ENCODE measurements around the gene ZNF480. TPM values are rescaled to one million over a fixed set of nuclear protein-coding genes. Genes with fewer than 3 reads are reported as not detected.
"Not testable (repeated sequence)": the region's sequence is repeated elsewhere in the genome, so short reads cannot be mapped to it uniquely, and the experiment has no call there.

ZNF480 gene
- total RNA-seq, 2 donors from 2014 or later = 6.3 to 8.6 TPM

GRCh38 chr19:52286256-52286655, 10.7 kb upstream of the ZNF480 start:
- 92 to 94% methylated on average over 6 of the region's 6 CpGs for WGBS, 2 donors
- no peak for ATAC-seq
- Histone ChIP-seq H3K27ac (no peak overlapping the region), H3K9me3 (no peaks in the 10 kb centered on the region), H3K27me3 (no peaks in the 10 kb centered on the region), H3K4me3 (no peak overlapping the region), H3K36me3 (replicated peaks in 1 of 2; ENCODE audit: insufficient read depth in 1 of 2, low read depth in 2 of 2) (peaks cover 19 to 35% of the 10 kb centered on the region in 2 donors), H3K4me1 (no peaks in the 10 kb centered on the region)
- TF ChIP-seq POLR2A (IDR thresholded peaks at IDR 0.05) = no peak
- TF ChIP-seq CTCF (IDR thresholded peaks at IDR 0.05) = no peak
- intact Hi-C loops (cut with DNase I) = no loop called here
- DNase-seq = no peak

- intact Hi-C loops (cut with DNase I) = no loop called here
- no peak for ATAC-seq
- Histone ChIP-seq H3K4me1 (peaks cover 9% of the 10 kb centered on the region), H3K4me3 (no peak overlapping the region), H3K27me3 (no peaks in the 10 kb centered on the region), H3K9me3 (no peaks in the 10 kb centered on the region), H3K36me3 (replicated peaks in 1 of 2; ENCODE audit: insufficient read depth in 1 of 2, low read depth in 2 of 2) (peaks cover 8 to 11% of the 10 kb centered on the region in 2 donors), H3K27ac (no peak overlapping the region)
- no peak for DNase-seq
- WGBS, 2 donors = 90 to 94% methylated on average over 3 of the region's 3 CpGs
- TF ChIP-seq POLR2A (IDR thresholded peaks at IDR 0.05) = no peak
- no peak for TF ChIP-seq CTCF (IDR thresholded peaks at IDR 0.05)
Measured at GRCh38 chr19:52291781-52292180, 5.2 kb upstream of the ZNF480 start.

GRCh38 chr19:52292946-52293345, 4.0 kb upstream of the ZNF480 start:
- intact Hi-C loops (cut with DNase I); ATAC-seq: not testable (repeated sequence)
- WGBS, 2 donors = 94 to 96% methylated on average over 6 of the region's 6 CpGs

GRCh38 chr19:52296400-52296772, 583 bp upstream of the ZNF480 start:
- Histone ChIP-seq H3K36me3 (replicated peaks in 1 of 2; ENCODE audit: insufficient read depth in 1 of 2, low read depth in 2 of 2) (peaks cover 10% of the 10 kb centered on the region in 2 donors), H3K9me3 (no peaks in the 10 kb centered on the region), H3K4me1 (peaks cover 16% of the 10 kb centered on the region), H3K27me3 (no peaks in the 10 kb centered on the region), H3K27ac (peak overlapping the region in 3 of 4 donors; percentile 70 to 95 (median 84)), H3K4me3 (peak overlapping the region; percentile 27 to 53)
- TF ChIP-seq CTCF (IDR thresholded peaks at IDR 0.05) (no peak), POLR2A (IDR thresholded peaks at IDR 0.05) (no peak)
- intact Hi-C loops (cut with DNase I) = no loop called here
- DNase-seq (no peak), ATAC-seq (peak; percentile 19)
- 11 to 14% methylated on average over 4 to 8 of the region's 8 CpGs for WGBS, 2 donors

More at GRCh38 chr19:52292946-52293345, 4.0 kb upstream of the ZNF480 start:
- not testable (repeated sequence) for H3K4me3 ChIP-seq, H3K9me3 ChIP-seq, H3K27me3 ChIP-seq, DNase-seq, H3K27ac ChIP-seq
- peaks cover 12% of the 10 kb centered on the region for H3K4me1 ChIP-seq
- peaks cover 8 to 11% of the 10 kb centered on the region in 2 donors for H3K36me3 ChIP-seq (replicated peaks in 1 of 2; ENCODE audit: insufficient read depth in 1 of 2, low read depth in 2 of 2)

GRCh38 chr19:52297601-52298364, 814 bp downstream of the ZNF480 start:
- ATAC-seq = no peak
- no peaks in the 10 kb centered on the region for H3K9me3 ChIP-seq
- H3K27ac ChIP-seq = peak overlapping the region; percentile 83 to 95 (median 90)
- peaks cover 10 to 12% of the 10 kb centered on the region in 2 donors for H3K36me3 ChIP-seq (replicated peaks in 1 of 2; ENCODE audit: insufficient read depth in 1 of 2, low read depth in 2 of 2)
- WGBS, 2 donors = 19 to 21% methylated on average over 16 to 18 of the region's 18 CpGs
- no peak for DNase-seq
- peaks cover 16% of the 10 kb centered on the region for H3K4me1 ChIP-seq
- no peaks in the 10 kb centered on the region for H3K27me3 ChIP-seq
- TF ChIP-seq CTCF (IDR thresholded peaks at IDR 0.05) (no peak), POLR2A (IDR thresholded peaks at IDR 0.05) (no peak)
- H3K4me3 ChIP-seq = peak overlapping the region; percentile 63 to 80
- intact Hi-C loops (cut with DNase I) = no loop called here

Data from body of pancreas (tissue), 4 donors.